ENCODE data around the gene OR51D1. TPM values are rescaled to one million over a fixed set of nuclear protein-coding genes. Genes with fewer than 3 reads are reported as not detected.

OR51D1 gene
- total and polyA plus RNA-seq, 7 donors: not detected

- 8 to 41% methylated on average over 1 of the region's 1 CpG for WGBS, 2 donors
- H3K27me3 ChIP-seq: no peaks in the 10 kb centered on the region
- no peak for DNase-seq
- peaks cover 0 to 40% (median 13%) of the 10 kb centered on the region in 4 donors for H3K36me3 ChIP-seq
- peak overlapping the region in 3 of 4 donors; percentile 60 to 69 (median 69) for H3K4me3 ChIP-seq
- no peaks in the 10 kb centered on the region for H3K9me3 ChIP-seq
- TF ChIP-seq CTCF (IDR thresholded peaks at IDR 0.05) (no peak), POLR2AphosphoS5 (IDR thresholded peaks at IDR 0.05) (no peak), EP300 (IDR thresholded peaks at IDR 0.05) (no peak), POLR2A (IDR thresholded peaks at IDR 0.05) (no peak)
- intact Hi-C loops (cut with DNase I): no loop called here
- peaks cover 0 to 24% (median 12%) of the 10 kb centered on the region in 4 donors for H3K4me1 ChIP-seq
- H3K27ac ChIP-seq: no peak overlapping the region
These were observed 30.9 kb upstream of the OR51D1 start for GRCh38 chr11:4606231-4607015.

GRCh38 chr11:4607096-4607495 is 30.2 kb upstream of the OR51D1 start:
- Histone ChIP-seq H3K9me3 (no peaks in the 10 kb centered on the region), H3K4me1 (peaks cover 0 to 24% (median 12%) of the 10 kb centered on the region in 4 donors), H3K27ac (peak overlapping the region; percentile 89 to 94 (median 92)), H3K27me3 (no peaks in the 10 kb centered on the region), H3K4me3 (peak overlapping the region; percentile 60 to 69 (median 66)), H3K36me3 (peaks cover 0 to 33% (median 11%) of the 10 kb centered on the region in 4 donors)
- TF ChIP-seq POLR2AphosphoS5 (IDR thresholded peaks at IDR 0.05): no peak
- TF ChIP-seq CTCF (IDR thresholded peaks at IDR 0.05): no peak
- TF ChIP-seq POLR2A (IDR thresholded peaks at IDR 0.05): no peak
- TF ChIP-seq EP300 (IDR thresholded peaks at IDR 0.05): no peak
- WGBS, 2 donors: 10 to 24% methylated on average over 6 of the region's 6 CpGs
- DNase-seq: no peak
- intact Hi-C loops (cut with DNase I): no loop called here

GRCh38 chr11:4607781-4608666 is 29.3 kb upstream of the OR51D1 start, which contains the start of gene TRIM68:
Gene TRIM68, minus strand, starts transcription at chr11:4608231. Its CDS starts 2,727 bp downstream, at chr11:4605504.
- DNase-seq: peak; percentile 98
- H3K27ac ChIP-seq: peak within 1 kb of the TSS; percentile 89 to 94 (median 92)
- TF ChIP-seq POLR2AphosphoS5 (IDR thresholded peaks at IDR 0.05): peak; percentile 61 to 79 (median 70)
- TF ChIP-seq POLR2A (IDR thresholded peaks at IDR 0.05): peak; percentile 67 to 73
- TF ChIP-seq CTCF (IDR thresholded peaks at IDR 0.05): no peak
- H3K36me3 ChIP-seq: peaks cover 0 to 24% (median 7%) of the 10 kb centered on the region in 4 donors
- H3K27me3 ChIP-seq: no peaks in the 10 kb centered on the region
- H3K4me1 ChIP-seq: peaks cover 0 to 24% (median 12%) of the 10 kb centered on the region in 4 donors
- no peaks in the 10 kb centered on the region for H3K9me3 ChIP-seq
- WGBS, 2 donors: 4% methylated on average over 43 of the region's 43 CpGs
- H3K4me3 ChIP-seq: peak within 1 kb of the TSS; percentile 60 to 69 (median 66)
- intact Hi-C loops (cut with DNase I): no loop called here

- Histone ChIP-seq H3K9me3 (no peaks in the 10 kb centered on the region), H3K4me3 (no peak overlapping the region), H3K27ac (no peak overlapping the region), H3K4me1 (peaks cover 0 to 24% (median 12%) of the 10 kb centered on the region in 4 donors), H3K27me3 (no peaks in the 10 kb centered on the region), H3K36me3 (peaks cover 0 to under 1% (median 0%) of the 10 kb centered on the region in 4 donors)
- TF ChIP-seq POLR2A (IDR thresholded peaks at IDR 0.05): no peak
- TF ChIP-seq CTCF (IDR thresholded peaks at IDR 0.05): no peak
- WGBS, 2 donors: 36 to 67% methylated on average over 3 of the region's 3 CpGs
- no peak for DNase-seq
- intact Hi-C loops (cut with DNase I): no loop called here
These were observed 26.9 kb upstream of the OR51D1 start for GRCh38 chr11:4610258-4610935.

Measured in sigmoid colon (tissue), 7 donors.